Activated naive CD4-positive, alpha-beta T cell treated with anti-CD3 and anti-CD28 coated beads, Interleukin-2, amount 50 U/mL, for 72 hours (primary cell): ENCODE data around the gene FDCSP. TPM values are rescaled to one million over a fixed set of nuclear protein-coding genes. Genes with fewer than 3 reads are reported as not detected.
"Not testable (repeated sequence)": the region's sequence is repeated elsewhere in the genome, so short reads cannot be mapped to it uniquely, and the experiment has no call there.

Experiments used
- ATAC-seq, 2 donors: fragments of 150-1000 bp; cut with Tn5 transposase; 2 replicates each; pipeline ENCODE4 v1.10.0; 2021; ENCODE audit warnings: mild to moderate bottlenecking in 2 of 2, moderate library complexity in 2 of 2
- DNase-seq, 2 donors: peaks; one replicate each; pipeline ENCODE4 v3.0.0; 2021 to 2022; ENCODE audit warnings: low spot score in 2 of 2
- H3K27ac Mint-ChIP-seq, 2 donors: one replicate each; pipeline ENCODE4 v1.8.0; 2022; ENCODE audit warnings: mild to moderate bottlenecking in 2 of 2, mixed read lengths in 2 of 2
- H3K36me3 Mint-ChIP-seq, 2 donors: one replicate each; pipeline ENCODE4 v1.8.0; 2022; ENCODE audit warnings: mixed read lengths in 2 of 2
- H3K9me3 Mint-ChIP-seq, 2 donors: one replicate each; pipeline ENCODE4 v1.8.0; 2022; ENCODE audit warnings: mixed read lengths in 2 of 2
- total RNA-seq, 2 donors: library from RNA; stranded (reverse); gene quantifications; one replicate each; pipeline ENCODE4 v1.2.3, GENCODE V29; 2022

FDCSP gene
- total RNA-seq, 2 donors from 2014 or later: not detected

- DNase-seq, H3K9me3 Mint-ChIP-seq, H3K27ac Mint-ChIP-seq, ATAC-seq, H3K36me3 Mint-ChIP-seq: not testable (repeated sequence)
Measured at GRCh38 chr4:70216109-70216508, 9.8 kb upstream of the FDCSP start.

- not testable (repeated sequence) for H3K27ac Mint-ChIP-seq, ATAC-seq, DNase-seq, H3K9me3 Mint-ChIP-seq, H3K36me3 Mint-ChIP-seq
Measured at GRCh38 chr4:70216550-70216949, 9.4 kb upstream of the FDCSP start.

- DNase-seq, H3K27ac Mint-ChIP-seq, ATAC-seq, H3K9me3 Mint-ChIP-seq, H3K36me3 Mint-ChIP-seq: not testable (repeated sequence)
Measured at GRCh38 chr4:70221389-70221788, 4.5 kb upstream of the FDCSP start.

- not testable (repeated sequence) for H3K27ac Mint-ChIP-seq, DNase-seq, H3K36me3 Mint-ChIP-seq, ATAC-seq, H3K9me3 Mint-ChIP-seq
Measured at GRCh38 chr4:70221818-70222217, 4.1 kb upstream of the FDCSP start.

- Mint-ChIP-seq H3K9me3 (no peaks in the 10 kb centered on the region), H3K27ac (no peak overlapping the region), H3K36me3 (no peaks in the 10 kb centered on the region)
- DNase-seq (no peak), ATAC-seq (no peak)
Measured at GRCh38 chr4:70236125-70236524, 10.2 kb downstream of the FDCSP start.

GRCh38 chr4:70239131-70239883, 13.4 kb downstream of the FDCSP start:
- H3K36me3 Mint-ChIP-seq: no peaks in the 10 kb centered on the region
- no peaks in the 10 kb centered on the region for H3K9me3 Mint-ChIP-seq
- DNase-seq (no peak), ATAC-seq (no peak)
- H3K27ac Mint-ChIP-seq: no peak overlapping the region

GRCh38 chr4:70239884-70240591, 14.1 kb downstream of the FDCSP start:
- ATAC-seq: no peak
- DNase-seq: no peak
- Mint-ChIP-seq H3K36me3 (no peaks in the 10 kb centered on the region), H3K9me3 (no peaks in the 10 kb centered on the region), H3K27ac (no peak overlapping the region)

GRCh38 chr4:70242297-70242696, 16.4 kb downstream of the FDCSP start, which contains the start of gene CSN3:
Gene CSN3, plus strand, starts transcription at chr4:70242597. Its CDS starts 2,223 bp downstream, at chr4:70244820.
- not testable (repeated sequence) for ATAC-seq, H3K36me3 Mint-ChIP-seq, DNase-seq, H3K9me3 Mint-ChIP-seq, H3K27ac Mint-ChIP-seq

- no peak overlapping the region for H3K27ac Mint-ChIP-seq
- H3K36me3 Mint-ChIP-seq: no peaks in the 10 kb centered on the region
- no peak for ATAC-seq
- H3K9me3 Mint-ChIP-seq: no peaks in the 10 kb centered on the region
- no peak for DNase-seq
Measured at GRCh38 chr4:70243091-70243490, 17.2 kb downstream of the FDCSP start.

GRCh38 chr4:70251250-70251944, 25.5 kb downstream of the FDCSP start:
- no peaks in the 10 kb centered on the region for H3K36me3 Mint-ChIP-seq
- DNase-seq (no peak), ATAC-seq (no peak)
- no peak overlapping the region for H3K27ac Mint-ChIP-seq
- H3K9me3 Mint-ChIP-seq: no peaks in the 10 kb centered on the region

GRCh38 chr4:70251945-70252277, 26.0 kb downstream of the FDCSP start:
- ATAC-seq (no peak), DNase-seq (no peak)
- Mint-ChIP-seq H3K27ac (no peak overlapping the region), H3K9me3 (no peaks in the 10 kb centered on the region), H3K36me3 (no peaks in the 10 kb centered on the region)

GRCh38 chr4:70269674-70270073, 43.8 kb downstream of the FDCSP start:
- DNase-seq (no peak), ATAC-seq (no peak)
- H3K36me3 Mint-ChIP-seq: no peaks in the 10 kb centered on the region
- peaks cover 0 to 5% of the 10 kb centered on the region in 2 donors for H3K9me3 Mint-ChIP-seq
- no peak overlapping the region for H3K27ac Mint-ChIP-seq

GRCh38 chr4:70277121-70277520, 51.2 kb downstream of the FDCSP start:
- Mint-ChIP-seq H3K36me3 (no peaks in the 10 kb centered on the region), H3K9me3 (peaks cover 0 to 5% of the 10 kb centered on the region in 2 donors), H3K27ac (no peak overlapping the region)
- DNase-seq (no peak), ATAC-seq (no peak)

- DNase-seq (no peak), ATAC-seq (no peak)
- Mint-ChIP-seq H3K27ac (no peak overlapping the region), H3K9me3 (peaks cover 0 to 3% of the 10 kb centered on the region in 2 donors), H3K36me3 (no peaks in the 10 kb centered on the region)
Measured at GRCh38 chr4:70280567-70280966, 54.6 kb downstream of the FDCSP start.
